K562 (cell line): Measurements from ENCODE around the gene TMEM143. TPM values are rescaled to one million over a fixed set of nuclear protein-coding genes. Genes with fewer than 3 reads are reported as not detected.

ENCODE experiments used
- ATAC-seq: fragments of 200-7000 bp; cut with Tn5 transposase; 3 replicates; pipeline ENCODE4 v1.9.1; 2020; ENCODE audit warnings: moderate library complexity
- BruUV-seq: library from RNA; stranded (reverse); fragments of 400-500 nt; replicated peaks from 2 replicates; lab custom pipeline; 2021; lab: Mats Ljungman, UMichigan
- CTCF ChIA-PET: fragments of 300-600 bp; formaldehyde crosslinking; extraction: SDS; loops from one replicate; lab custom pipeline; 2021; ENCODE audit warnings: low intra/inter-chr PET ratio; lab: Yijun Ruan, JAX
- POLR2A ChIA-PET: fragments of 300-600, 350-650 bp; sonication (Branson Sonifier 250); formaldehyde crosslinking; extraction: SDS; loops from one replicate; lab custom pipeline; 2021; ENCODE audit warnings: antibody characterized with exemption, inconsistent platforms; lab: Yijun Ruan, JAX
- DNase-seq, 4 experiments: peaks; one replicate each; pipeline versions ENCODE4 v3.0.0 to v3.0.0-alpha.2; 2011 to 2018; ENCODE audit warnings: low spot score in 3 of 4, mixed read lengths in 3 of 4; ENCODE audit errors: extremely low read depth in 1 of 4
- FAIRE-seq: peaks from 2 replicates; lab custom pipeline; 2011; peaks lifted over from hg19 to GRCh38; lab: Jason Lieb, UNC
- H2AFZ ChIP-seq: 2 replicates; pipeline ENCODE4 v1.6.0; 2011; ENCODE audit warnings: low read depth, low read length, control low read depth, inconsistent platforms
- H3K27ac ChIP-seq: fragments of 200-600 bp; 3 replicates; pipeline ENCODE4 v1.8.0; 2011; ENCODE audit warnings: low read depth, mild to moderate bottlenecking, control low read depth, inconsistent platforms, low read length, moderate library complexity, mixed read lengths; ENCODE audit errors: extremely low read depth
- H3K27me3 ChIP-seq, 2 experiments: fragments of 300-600 bp in 1 of 2; 2 replicates in 1 of 2; 3 replicates in 1 of 2; pipeline versions ENCODE4 v1.6.0 to v1.8.0; 2011; ENCODE audit warnings: inconsistent platforms in 2 of 2, low read length in 2 of 2, mild to moderate bottlenecking in 1 of 2, mixed read lengths in 1 of 2, moderate library complexity in 1 of 2; ENCODE audit not compliant: control insufficient read depth in 2 of 2, insufficient read depth in 2 of 2
- H3K36me3 ChIP-seq: fragments of 300-600 bp; 3 replicates; pipeline ENCODE4 v1.8.0; 2011; ENCODE audit warnings: mild to moderate bottlenecking, low read length, inconsistent platforms; ENCODE audit not compliant: control insufficient read depth, insufficient read depth
- H3K4me1 ChIP-seq, 2 experiments: fragments of 200-600 bp in 1 of 2; replicated peaks in 1 of 2; 2 replicates in 1 of 2; 3 replicates in 1 of 2; pipeline versions ENCODE4 v1.5.1 to v1.8.0; 2011; ENCODE audit warnings: inconsistent platforms in 2 of 2, low read length in 2 of 2, mild to moderate bottlenecking in 1 of 2, mixed read lengths in 1 of 2, moderate library complexity in 1 of 2; ENCODE audit not compliant: control insufficient read depth in 2 of 2, insufficient read depth in 2 of 2
- H3K4me2 ChIP-seq: 2 replicates; pipeline ENCODE4 v1.6.1; 2011; ENCODE audit warnings: low read length, control low read depth, inconsistent platforms, mixed read lengths; ENCODE audit not compliant: insufficient read depth
- H3K4me3 ChIP-seq: fragments of 200-600 bp; sonication (generic), shearing (Covaris generic); 2 replicates; pipeline ENCODE4 v1.5.1; 2016; ENCODE audit warnings: control low read depth, inconsistent platforms
- H3K79me2 ChIP-seq: fragments of 200-600 bp; 3 replicates; pipeline ENCODE4 v1.8.0; 2011; ENCODE audit warnings: low read length, inconsistent platforms; ENCODE audit not compliant: control insufficient read depth, insufficient read depth
- H3K9ac ChIP-seq, 2 experiments: 2 replicates each; pipeline versions ENCODE4 v1.6.0 to v1.6.1; 2011; ENCODE audit warnings: low read depth in 2 of 2, low read length in 2 of 2, control low read depth in 1 of 2, inconsistent platforms in 1 of 2, mild to moderate bottlenecking in 1 of 2, mixed read lengths in 1 of 2; ENCODE audit not compliant: insufficient read depth in 1 of 2
- H3K9me1 ChIP-seq: one replicate; pipeline ENCODE4 v1.6.0; 2011; ENCODE audit warnings: inconsistent platforms, mild to moderate bottlenecking, low read length, moderate library complexity; ENCODE audit not compliant: control insufficient read depth, insufficient read depth
- H3K9me3 ChIP-seq: replicated peaks from 2 replicates; pipeline ENCODE4 v1.5.1; 2011; ENCODE audit warnings: low read depth, low read length, inconsistent platforms; ENCODE audit not compliant: control insufficient read depth, insufficient read depth
- H4K20me1 ChIP-seq: replicated peaks from 2 replicates; pipeline ENCODE4 v1.6.1; 2011; ENCODE audit warnings: low read length, inconsistent platforms, mixed read lengths; ENCODE audit not compliant: control insufficient read depth, insufficient read depth
- CAMTA2 ChIP-seq: fragments of 250-450 bp; sonication (Bioruptor Pico); conservative IDR thresholded peaks from 2 replicates; pipeline ENCODE4 v1.5.1; 2022
- EP400 ChIP-seq: fragments of 450-650 bp; IDR thresholded peaks from 2 replicates; pipeline ENCODE4 v1.6.1; 2017; ENCODE audit warnings: antibody characterized with exemption, mild to moderate bottlenecking, moderate library complexity
- ERF ChIP-seq: fragments of 450-650 bp; formaldehyde crosslinking; IDR thresholded peaks from 2 replicates; pipeline ENCODE4 v1.4.0; 2020; ENCODE audit warnings: mild to moderate bottlenecking, mixed read lengths
- ETS2 ChIP-seq: IDR thresholded peaks from 2 replicates; pipeline ENCODE4 v1.6.1; 2016; ENCODE audit warnings: borderline replicate concordance, missing genetic modification characterization, mild to moderate bottlenecking, moderate library complexity, missing compliant biosample characterization; ENCODE audit not compliant: poor library complexity, severe bottlenecking
- FOXA1 ChIP-seq: fragments of 450-650 bp; IDR thresholded peaks from 2 replicates; pipeline ENCODE4 v1.6.1; 2016; ENCODE audit warnings: mild to moderate bottlenecking, borderline replicate concordance
- MAFK ChIP-seq: IDR thresholded peaks from 2 replicates; pipeline ENCODE4 v1.6.1; 2011; ENCODE audit warnings: low read length, improper control_type of control experiment
- POU5F1 ChIP-seq: fragments of 150-350 bp; IDR thresholded peaks from 2 replicates; pipeline ENCODE4 v1.6.1; 2014; ENCODE audit warnings: borderline replicate concordance, low read length, low read depth, mild to moderate bottlenecking; ENCODE audit not compliant: partially characterized antibody
- PPARD ChIP-seq: fragments of 250-450 bp; sonication (Bioruptor Pico); IDR thresholded peaks from 2 replicates; pipeline ENCODE4 v1.8.0; 2022; ENCODE audit warnings: inconsistent platforms, mild to moderate bottlenecking, moderate library complexity
- ZNF395 ChIP-seq: fragments of 200-800 bp; sonication (Bioruptor generic); IDR thresholded peaks from 2 replicates; pipeline ENCODE4 v1.6.1; 2017; ENCODE audit warnings: missing genetic modification characterization, missing compliant biosample characterization
- WGBS: fragments of 100-300 bp; shearing (Covaris generic); methylation state at CpG from one replicate; pipeline ENCODE4 v1.1.6; 2016; ENCODE audit warnings: low coverage, mixed read lengths; ENCODE audit not compliant: insufficient coverage; ENCODE audit errors: missing lambda C conversion rate; 5-methylcytosine and 5-hydroxymethylcytosine counted together
- in situ Hi-C: fragments of 300-500 bp; cut with MboI; formaldehyde crosslinking; loops from 4 replicates; pipeline ENCODE4 v1.15.0; 2018; ENCODE audit warnings: inconsistent platforms, mixed read lengths
- intact Hi-C: fragments of 100-400 bp; cut with micrococcal nuclease; formaldehyde crosslinking; loops from 2 replicates; pipeline ENCODE4 v1.14.2; 2022
- polyA plus RNA-seq, 8 experiments: library from polyadenylated mRNA; depleted of rRNA in 4 of 8; stranded (reverse) in 5 of 8; unstranded in 3 of 8; fragments of >200 nt; fragmentation: Nextera tagmentation in 2 of 8; fragmentation: Illumina TruSeq in 1 of 8; extraction: Ambion mirVana in 2 of 8; extraction: Trizol in 1 of 8; gene quantifications; 2 replicates each; pipeline versions ENCODE4 v1.2.1 to v1.2.3, GENCODE V29; 2011 to 2014; ENCODE audit warnings: inconsistent platforms in 1 of 8, missing spikeins in 1 of 8
- total RNA-seq, 7 experiments: library from RNA; depleted of rRNA in 6 of 7; stranded (reverse); fragments of >200 nt in 6 of 7; fragmentation: Illumina TruSeq in 2 of 7; extraction: Trizol in 2 of 7; gene quantifications; 2 replicates each; pipeline versions ENCODE4 v1.2.1 to v1.2.3, GENCODE V29; 2011 to 2021; ENCODE audit warnings: low replicate concordance in 1 of 7

The TMEM143 gene
- total and polyA plus RNA-seq, 9 of the 15 experiments (the other 6 are each of a cell fraction or from before 2014, with no cell fraction given) = 0.66 to 8.8 (median 4.3) TPM

DNA sequence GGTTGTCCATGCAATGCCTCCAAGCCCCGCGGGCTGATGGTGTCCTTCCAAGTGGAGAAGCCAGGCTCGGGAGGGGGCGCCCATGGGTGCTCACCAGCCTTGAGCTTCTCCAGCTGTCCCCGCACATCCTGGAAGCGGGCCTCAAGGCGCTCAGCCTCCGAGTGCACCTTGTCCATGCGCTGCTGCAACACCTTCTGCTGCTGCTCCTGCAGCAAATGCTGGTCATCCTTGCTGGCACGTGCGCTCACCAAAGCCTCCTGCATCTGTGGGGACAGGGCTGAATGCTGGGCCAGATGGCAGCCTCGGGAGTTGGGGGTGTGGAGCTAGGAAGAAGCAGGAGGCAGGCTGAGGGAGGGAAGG is 61.2 kb downstream of the TMEM143 start (continued):
- TF ChIP-seq ETS2 (tag) (no peak), ERF (CRISPR knock-in tag) (no peak), POU5F1 (no peak)

DNA sequence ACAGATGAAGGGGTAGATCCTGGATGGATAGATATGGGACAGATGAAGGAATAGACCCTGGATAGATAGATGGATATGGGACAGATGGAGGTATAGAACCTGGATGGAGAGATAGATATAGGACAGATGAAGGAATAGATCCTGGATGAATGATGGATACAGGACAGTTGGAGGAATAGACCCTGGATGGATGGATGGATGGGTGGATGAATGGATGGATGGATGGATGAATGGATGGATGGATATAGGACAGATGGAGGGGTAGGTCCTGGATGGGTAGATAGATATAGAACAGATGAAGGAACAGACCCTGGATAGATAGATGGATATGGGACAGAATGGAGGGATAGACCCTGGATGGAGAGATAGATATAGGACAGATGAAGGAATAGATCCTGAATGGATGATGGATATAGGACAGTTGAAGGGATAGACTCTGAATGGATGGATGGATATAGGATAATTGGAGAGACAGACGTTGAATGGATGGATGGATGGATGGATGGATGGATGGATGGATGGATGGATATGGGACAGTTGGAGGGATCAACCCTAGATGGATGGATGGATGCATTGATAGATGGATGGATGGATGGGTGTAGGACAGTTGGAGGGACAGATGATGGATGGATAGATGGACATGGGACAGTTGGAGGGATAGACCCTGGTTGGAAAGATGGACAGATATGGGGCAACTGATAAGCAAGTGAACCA is 61.7 kb downstream of the TMEM143 start:
- CTCF ChIA-PET = no interaction called here
- H3K27ac ChIP-seq = no peak overlapping the region
- H3K4me3 ChIP-seq = no peak overlapping the region
- BruUV-seq = no TSS peak
- no peak overlapping the region for H3K4me2 ChIP-seq
- intact Hi-C loops = no loop called here
- H3K36me3 ChIP-seq = no peaks in the 10 kb centered on the region
- H3K9ac ChIP-seq = no peak overlapping the region
- peaks cover 0 to 22% of the 10 kb centered on the region in 2 experiments; a peak in 1 of 5 replicates for H3K4me1 ChIP-seq
- in situ Hi-C loops = loop anchor here (5.0 to 10.0 kb wide), 2 partner anchors 45 to 337 kb away; no protein-coding TSS in a partner anchor
- TF ChIP-seq EP400 (no peak), CAMTA2 (no peak), FOXA1 (no peak), MAFK (no peak), PPARD (no peak), ZNF395 (CRISPR knock-in tag) (no peak)
- no peaks in the 10 kb centered on the region for H3K79me2 ChIP-seq
- POLR2A ChIA-PET = no interaction called here
- H3K27me3 ChIP-seq = peaks cover 12 to 27% of the 10 kb centered on the region in 2 experiments; a peak in 4 of 5 replicates
- FAIRE-seq (no peak), DNase-seq (no peak), ATAC-seq (no peak)
- H2AFZ ChIP-seq = no peak overlapping the region
- no peaks in the 10 kb centered on the region for H4K20me1 ChIP-seq
- 0% methylated on average over 1 of the region's 1 CpG for WGBS
- H3K9me3 ChIP-seq = no peaks in the 10 kb centered on the region
- H3K9me1 ChIP-seq = no peaks in the 10 kb centered on the region
